ENCODE measurements around the gene EEFSEC. TPM values are rescaled to one million over a fixed set of nuclear protein-coding genes. Genes with fewer than 3 reads are reported as not detected.

EEFSEC gene
- total RNA-seq, 1 donor from 2014 or later, result 0.92 TPM

GRCh38 chr3:128210711-128211110 lies 57.4 kb downstream of the EEFSEC start:
- H3K79me2 ChIP-seq (ENCODE audit: low read depth), result no peaks in the 10 kb centered on the region
- no peaks in the 10 kb centered on the region for H3F3A ChIP-seq (ENCODE audit: low read depth)
- no peaks in the 10 kb centered on the region for H3K4me1 Mint-ChIP-seq
- H3K27me3 ChIP-seq, result no peaks in the 10 kb centered on the region
- H3K4me3 ChIP-seq, result no peak overlapping the region
- no peaks in the 10 kb centered on the region for H3K36me3 ChIP-seq
- no peaks in the 10 kb centered on the region for H3K9me3 Mint-ChIP-seq
- H3K4me3 Mint-ChIP-seq, result no peak overlapping the region
- H3K27me3 Mint-ChIP-seq (ENCODE audit: insufficient read depth, low read depth), result peaks cover 3% of the 10 kb centered on the region
- no peaks in the 10 kb centered on the region for H3K4me1 ChIP-seq
- no peak for TF ChIP-seq EZH2 (IDR thresholded peaks at IDR 0.05)
- TF ChIP-seq CTCF (IDR thresholded peaks at IDR 0.05), result no peak
- no peak for TF ChIP-seq EZH2phosphoT487 (IDR thresholded peaks at IDR 0.05)
- no peak overlapping the region for H3K27ac Mint-ChIP-seq
- H3K9me3 ChIP-seq (ENCODE audit: low read depth), result no peaks in the 10 kb centered on the region
- no peak for DNase-seq (ENCODE audit: low spot score)
- no peak overlapping the region for H2AFZ ChIP-seq (replicated peaks)
- H3K4me2 ChIP-seq, result no peak overlapping the region
- no peak overlapping the region for H3K27ac ChIP-seq
- no peaks in the 10 kb centered on the region for H3K36me3 Mint-ChIP-seq
- H3K9ac ChIP-seq, result no peak overlapping the region
- no peaks in the 10 kb centered on the region for H4K20me1 ChIP-seq (ENCODE audit: low read depth)

- Histone ChIP-seq H3K4me1 (no peaks in the 10 kb centered on the region), H3K27ac (no peak overlapping the region), H3K9ac (no peak overlapping the region), H3F3A (ENCODE audit: low read depth) (no peaks in the 10 kb centered on the region), H3K27me3 (no peaks in the 10 kb centered on the region), H3K4me3 (no peak overlapping the region), H3K4me2 (no peak overlapping the region), H3K36me3 (no peaks in the 10 kb centered on the region), H2AFZ (replicated peaks) (no peak overlapping the region), H4K20me1 (ENCODE audit: low read depth) (no peaks in the 10 kb centered on the region), H3K9me3 (ENCODE audit: low read depth) (no peaks in the 10 kb centered on the region), H3K79me2 (ENCODE audit: low read depth) (no peaks in the 10 kb centered on the region)
- TF ChIP-seq EZH2 (IDR thresholded peaks at IDR 0.05) (no peak), EZH2phosphoT487 (IDR thresholded peaks at IDR 0.05) (no peak), CTCF (IDR thresholded peaks at IDR 0.05) (no peak)
- H3K27ac Mint-ChIP-seq, result no peak overlapping the region
- H3K9me3 Mint-ChIP-seq, result no peaks in the 10 kb centered on the region
- DNase-seq (ENCODE audit: low spot score), result no peak
- H3K4me3 Mint-ChIP-seq, result no peak overlapping the region
- H3K4me1 Mint-ChIP-seq, result peaks cover 5% of the 10 kb centered on the region
- H3K27me3 Mint-ChIP-seq (ENCODE audit: insufficient read depth, low read depth), result peaks cover 3% of the 10 kb centered on the region
- H3K36me3 Mint-ChIP-seq, result no peaks in the 10 kb centered on the region
Observed at GRCh38 chr3:128214056-128214455, 60.8 kb downstream of the EEFSEC start.

- Histone ChIP-seq H3K9me3 (ENCODE audit: low read depth) (no peaks in the 10 kb centered on the region), H3K4me1 (no peaks in the 10 kb centered on the region), H3K27me3 (no peaks in the 10 kb centered on the region), H3K9ac (no peak overlapping the region), H3F3A (ENCODE audit: low read depth) (no peaks in the 10 kb centered on the region), H3K27ac (no peak overlapping the region), H4K20me1 (ENCODE audit: low read depth) (no peaks in the 10 kb centered on the region), H3K4me3 (no peak overlapping the region), H3K4me2 (no peak overlapping the region), H3K79me2 (ENCODE audit: low read depth) (no peaks in the 10 kb centered on the region), H3K36me3 (no peaks in the 10 kb centered on the region), H2AFZ (replicated peaks) (no peak overlapping the region)
- Mint-ChIP-seq H3K4me1 (peaks cover 8% of the 10 kb centered on the region), H3K4me3 (no peak overlapping the region), H3K27me3 (ENCODE audit: insufficient read depth, low read depth) (peaks cover 3% of the 10 kb centered on the region), H3K36me3 (no peaks in the 10 kb centered on the region), H3K27ac (no peak overlapping the region), H3K9me3 (no peaks in the 10 kb centered on the region)
- no peak for TF ChIP-seq EZH2phosphoT487 (IDR thresholded peaks at IDR 0.05)
- TF ChIP-seq EZH2 (IDR thresholded peaks at IDR 0.05), result no peak
- no peak for TF ChIP-seq CTCF (IDR thresholded peaks at IDR 0.05)
- DNase-seq (ENCODE audit: low spot score), result no peak
Observed at GRCh38 chr3:128215290-128215689, 62.0 kb downstream of the EEFSEC start.
